ENCODE measurements around the gene EPSTI1.

- no peak for TF ChIP-seq GATA2 (IDR thresholded peaks at IDR 0.05; ENCODE audit: low read depth, low read length)
- TF ChIP-seq GATA3 (IDR thresholded peaks at IDR 0.05; ENCODE audit: low read depth, low read length): no peak
These were observed 24.2 kb upstream of the EPSTI1 start for GRCh38 chr13:43016226-43016625.

Data from SH-SY5Y (cell line).